T follicular helper cell (primary cell): Measurements from ENCODE around the gene GRIK5.
"Not testable (repeated sequence)": the region's sequence is repeated elsewhere in the genome, so short reads cannot be mapped to it uniquely, and the experiment has no call there.

Experiments used
- DNase-seq: peaks from one replicate; pipeline ENCODE4 v3.0.0-alpha.2; 2020; ENCODE audit warnings: low read depth
- total RNA-seq, 2 experiments: gene quantifications; one replicate each; lab custom pipeline; 2026; lab: John Stamatoyannopoulos, UW

Gene GRIK5
- total RNA-seq = 0.22 to 0.24 reads per million in 2 experiments

GRCh38 chr19:42069619-42070351, at the start of gene GRIK5:
GRIK5 (minus strand) TSS chr19:42070206; CDS start chr19:42065770, 4,436 bp downstream.
- DNase-seq = no peak

GRCh38 chr19:42117076-42117475, 47.1 kb upstream of the GRIK5 start:
- no peak for DNase-seq

- no peak for DNase-seq
Observed at GRCh38 chr19:42116308-42117075, 46.5 kb upstream of the GRIK5 start.

- no peak for DNase-seq
Observed at GRCh38 chr19:42115705-42116104, 45.7 kb upstream of the GRIK5 start.

- no peak for DNase-seq
Observed at GRCh38 chr19:42115219-42115618, 45.2 kb upstream of the GRIK5 start.

- DNase-seq = no peak
Observed at GRCh38 chr19:42114412-42114811, 44.4 kb upstream of the GRIK5 start.

- no peak for DNase-seq
Observed at GRCh38 chr19:42113641-42114348, 43.8 kb upstream of the GRIK5 start.

GRCh38 chr19:42111811-42112210, 41.8 kb upstream of the GRIK5 start:
- DNase-seq = no peak

- no peak for DNase-seq
Observed at GRCh38 chr19:42111384-42111783, 41.4 kb upstream of the GRIK5 start.

GRCh38 chr19:42110658-42111057, 40.7 kb upstream of the GRIK5 start:
- no peak for DNase-seq

GRCh38 chr19:42109896-42110295, 39.9 kb upstream of the GRIK5 start:
- DNase-seq = no peak

GRCh38 chr19:42108527-42109389, 38.8 kb upstream of the GRIK5 start:
- DNase-seq = peak; percentile 84

GRCh38 chr19:42105368-42105767, 35.4 kb upstream of the GRIK5 start:
- no peak for DNase-seq

- no peak for DNase-seq
Observed at GRCh38 chr19:42102877-42103276, 32.9 kb upstream of the GRIK5 start.

GRCh38 chr19:42100241-42100640, 30.2 kb upstream of the GRIK5 start:
- not testable (repeated sequence) for DNase-seq

- DNase-seq = no peak
Observed at GRCh38 chr19:42099336-42099925, 29.4 kb upstream of the GRIK5 start.

- no peak for DNase-seq
Observed at GRCh38 chr19:42098781-42099180, 28.8 kb upstream of the GRIK5 start.

- DNase-seq = no peak
Observed at GRCh38 chr19:42097461-42097860, 27.5 kb upstream of the GRIK5 start.

- no peak for DNase-seq
Observed at GRCh38 chr19:42096255-42096837, 26.3 kb upstream of the GRIK5 start.

- DNase-seq = no peak
Observed at GRCh38 chr19:42095814-42096230, 25.8 kb upstream of the GRIK5 start.
